ENCODE data around the gene RGL4. TPM values are rescaled to one million over a fixed set of nuclear protein-coding genes. Genes with fewer than 3 reads are reported as not detected.

Gene RGL4
- total and polyA plus RNA-seq, 2 donors (not counting 1 experiment from before 2014, with no cell fraction given), result 0.81 to 2.7 TPM

- intact Hi-C loops (cut with micrococcal nuclease), result no loop called here
- H3K4me1 Mint-ChIP-seq, result peaks cover 7% of the 10 kb centered on the region
- WGBS (ENCODE audit: insufficient coverage), result 72% methylated on average over 3 of the region's 7 CpGs
- Histone ChIP-seq H3K27me3 (replicated peaks in 1 of 4; ENCODE audit: control extremely low read depth in 1 of 4, control insufficient read depth in 3 of 4, insufficient read depth in 4 of 4, low read length in 3 of 4) (no peaks in the 10 kb centered on the region), H2AFZ (ENCODE audit: insufficient read depth, low read depth, low read length, poor library complexity, severe bottlenecking) (no peak overlapping the region), H3K4me1 (ENCODE audit: control insufficient read depth in 2 of 2, insufficient read depth in 2 of 2, low read length in 2 of 2) (peaks cover 0 to 11% of the 10 kb centered on the region in 2 donors), H3K4me3 (ENCODE audit: control extremely low read depth in 1 of 5, extremely low read depth in 1 of 5, insufficient read depth in 1 of 5, low read depth in 2 of 5, low read length in 4 of 5) (no peak overlapping the region), H3K36me3 (replicated peaks in 1 of 2; ENCODE audit: control extremely low read depth in 1 of 2, control insufficient read depth in 1 of 2, extremely low read depth in 1 of 2, insufficient read depth in 2 of 2, low read length in 1 of 2) (no peaks in the 10 kb centered on the region), H3K79me2 (ENCODE audit: control insufficient read depth, insufficient read depth, low read length) (no peaks in the 10 kb centered on the region), H3K9ac (ENCODE audit: low read length) (no peak overlapping the region), H3K9me3 (ENCODE audit: control extremely low read depth in 1 of 3, control insufficient read depth in 2 of 3, insufficient read depth in 1 of 3, low read length in 2 of 3) (no peaks in the 10 kb centered on the region), H4K20me1 (ENCODE audit: control insufficient read depth, insufficient read depth, low read length, poor library complexity, severe bottlenecking) (no peaks in the 10 kb centered on the region), H3K4me2 (replicated peaks; ENCODE audit: low read depth, low read length, poor library complexity, severe bottlenecking) (no peak overlapping the region), H3K27ac (ENCODE audit: low read length in 2 of 2) (no peak overlapping the region)
- DNase-seq (no peak), ATAC-seq (ENCODE audit: low read depth) (no peak)
- POLR2A ChIA-PET, result interaction anchor here (0.5 kb wide), 1 partner anchor 55 kb away, joined by 5 read pairs; no protein-coding TSS in a partner anchor
- no peak overlapping the region for H3K4me3 Mint-ChIP-seq
- TF ChIP-seq EZH2 (IDR thresholded peaks at IDR 0.05; ENCODE audit: borderline replicate concordance, insufficient read depth, low read depth, low read length, poor library complexity, severe bottlenecking) (no peak), CTCF (IDR thresholded peaks at IDR 0.05) (no peak)
- CTCF ChIA-PET, result interaction anchor here (0.7 kb wide), 1 partner anchor 9 kb away, joined by 3 read pairs; no protein-coding TSS in a partner anchor
- no peaks in the 10 kb centered on the region for H3K27me3 Mint-ChIP-seq
- no peak overlapping the region for H3K27ac Mint-ChIP-seq
- no peaks in the 10 kb centered on the region for H3K9me3 Mint-ChIP-seq (ENCODE audit: insufficient read depth)
Observed at GRCh38 chr22:23673050-23673620, 17.7 kb upstream of the RGL4 start.

- no peaks in the 10 kb centered on the region for H3K9me3 Mint-ChIP-seq (ENCODE audit: insufficient read depth)
- Histone ChIP-seq H3K4me2 (replicated peaks; ENCODE audit: low read depth, low read length, poor library complexity, severe bottlenecking) (no peak overlapping the region), H3K9ac (ENCODE audit: low read length) (no peak overlapping the region), H3K27ac (ENCODE audit: low read length in 2 of 2) (no peak overlapping the region), H3K36me3 (replicated peaks in 1 of 2; ENCODE audit: control extremely low read depth in 1 of 2, control insufficient read depth in 1 of 2, extremely low read depth in 1 of 2, insufficient read depth in 2 of 2, low read length in 1 of 2) (no peaks in the 10 kb centered on the region), H3K4me3 (ENCODE audit: control extremely low read depth in 1 of 5, extremely low read depth in 1 of 5, insufficient read depth in 1 of 5, low read depth in 2 of 5, low read length in 4 of 5) (no peak overlapping the region), H3K4me1 (ENCODE audit: control insufficient read depth in 2 of 2, insufficient read depth in 2 of 2, low read length in 2 of 2) (peaks cover 0 to 11% of the 10 kb centered on the region in 2 donors), H3K79me2 (ENCODE audit: control insufficient read depth, insufficient read depth, low read length) (no peaks in the 10 kb centered on the region), H4K20me1 (ENCODE audit: control insufficient read depth, insufficient read depth, low read length, poor library complexity, severe bottlenecking) (no peaks in the 10 kb centered on the region), H3K27me3 (replicated peaks in 1 of 4; ENCODE audit: control extremely low read depth in 1 of 4, control insufficient read depth in 3 of 4, insufficient read depth in 4 of 4, low read length in 3 of 4) (no peaks in the 10 kb centered on the region), H2AFZ (ENCODE audit: insufficient read depth, low read depth, low read length, poor library complexity, severe bottlenecking) (no peak overlapping the region), H3K9me3 (ENCODE audit: control extremely low read depth in 1 of 3, control insufficient read depth in 2 of 3, insufficient read depth in 1 of 3, low read length in 2 of 3) (no peaks in the 10 kb centered on the region)
- TF ChIP-seq EZH2 (IDR thresholded peaks at IDR 0.05; ENCODE audit: borderline replicate concordance, insufficient read depth, low read depth, low read length, poor library complexity, severe bottlenecking), result no peak
- TF ChIP-seq CTCF (IDR thresholded peaks at IDR 0.05), result no peak
- 95% methylated on average over 23 of the region's 26 CpGs for WGBS (ENCODE audit: insufficient coverage)
- no peak overlapping the region for H3K4me3 Mint-ChIP-seq
- DNase-seq, result no peak
- intact Hi-C loops (cut with micrococcal nuclease), result no loop called here
- CTCF ChIA-PET, result interaction anchor here (0.7 to 1.1 kb wide), 2 partner anchors 8 to 76 kb away, joined by 3 read pairs; no protein-coding TSS in a partner anchor
- POLR2A ChIA-PET, result no interaction called here
- no peak overlapping the region for H3K27ac Mint-ChIP-seq
- H3K4me1 Mint-ChIP-seq, result peaks cover 7% of the 10 kb centered on the region
- H3K27me3 Mint-ChIP-seq, result no peaks in the 10 kb centered on the region
- no peak for ATAC-seq (ENCODE audit: low read depth)
Observed at GRCh38 chr22:23673826-23674690, 16.8 kb upstream of the RGL4 start.

All from B cell (primary cell).